Trophoblast cell (in vitro differentiated cells and primary cell): ENCODE results near the gene FAM149B1.

Experiments used
- DNase-seq, 2 donors: peaks; one replicate each; pipeline ENCODE4 v3.0.0-alpha.2; 2016
- H2AFZ ChIP-seq: 2 replicates; pipeline ENCODE4 v1.6.1; 2013; ENCODE audit warnings: low read length, moderate library complexity, mild to moderate bottlenecking; ENCODE audit not compliant: insufficient read depth, poor library complexity
- H2AK5ac ChIP-seq: 2 replicates; pipeline ENCODE4 v1.6.1; 2013; ENCODE audit warnings: mild to moderate bottlenecking, low read length
- H2BK120ac ChIP-seq: 2 replicates; pipeline ENCODE4 v1.6.1; 2013; ENCODE audit warnings: low read length, mild to moderate bottlenecking, moderate library complexity; ENCODE audit not compliant: insufficient read depth, poor library complexity
- H2BK12ac ChIP-seq: 2 replicates; pipeline ENCODE4 v1.6.1; 2013; ENCODE audit warnings: mild to moderate bottlenecking, low read length, moderate library complexity
- H2BK5ac ChIP-seq: 2 replicates; pipeline ENCODE4 v1.6.1; 2013; ENCODE audit warnings: low read length, low read depth, moderate library complexity, mild to moderate bottlenecking; ENCODE audit not compliant: poor library complexity
- H3K14ac ChIP-seq: 2 replicates; pipeline ENCODE4 v1.6.1; 2013; ENCODE audit warnings: mild to moderate bottlenecking, low read length
- H3K18ac ChIP-seq: 2 replicates; pipeline ENCODE4 v1.6.1; 2013; ENCODE audit warnings: mild to moderate bottlenecking, low read length
- H3K23ac ChIP-seq: 2 replicates; pipeline ENCODE4 v1.6.1; 2013; ENCODE audit warnings: low read length
- H3K27ac ChIP-seq: 2 replicates; pipeline ENCODE4 v1.5.1; 2013; ENCODE audit warnings: low read depth, mild to moderate bottlenecking, inconsistent platforms, low read length, moderate library complexity
- H3K27me3 ChIP-seq: 2 replicates; pipeline ENCODE4 v1.6.1; 2013; ENCODE audit warnings: inconsistent platforms, mild to moderate bottlenecking, low read length, moderate library complexity; ENCODE audit not compliant: insufficient read depth
- H3K36me3 ChIP-seq, 2 experiments: 1 replicate in 1 of 2; 2 replicates in 1 of 2; pipeline ENCODE4 v1.6.1; 2013; ENCODE audit warnings: low read length in 2 of 2, mild to moderate bottlenecking in 2 of 2, moderate library complexity in 1 of 2; ENCODE audit not compliant: insufficient read depth in 2 of 2, control insufficient read depth in 1 of 2
- H3K4ac ChIP-seq: 2 replicates; pipeline ENCODE4 v1.6.1; 2013; ENCODE audit warnings: low read depth, mild to moderate bottlenecking, low read length, moderate library complexity
- H3K4me1 ChIP-seq, 2 experiments: 1 replicate in 1 of 2; 2 replicates in 1 of 2; pipeline ENCODE4 v1.6.1; 2013; ENCODE audit warnings: low read length in 2 of 2, mild to moderate bottlenecking in 2 of 2, moderate library complexity in 1 of 2; ENCODE audit not compliant: insufficient read depth in 2 of 2, control insufficient read depth in 1 of 2
- H3K4me2 ChIP-seq: 2 replicates; pipeline ENCODE4 v1.6.1; 2013; ENCODE audit warnings: inconsistent platforms, mild to moderate bottlenecking, low read length, moderate library complexity
- H3K4me3 ChIP-seq: 2 replicates; pipeline ENCODE4 v1.5.1; 2013; ENCODE audit warnings: mild to moderate bottlenecking, low read depth, low read length, inconsistent platforms
- H3K79me1 ChIP-seq: one replicate; pipeline ENCODE4 v1.6.1; 2013; ENCODE audit warnings: low read length
- H3K79me2 ChIP-seq: 2 replicates; pipeline ENCODE4 v1.6.1; 2013; ENCODE audit warnings: low read length, mild to moderate bottlenecking; ENCODE audit not compliant: control insufficient read depth, insufficient read depth, poor library complexity
- H3K9ac ChIP-seq: 2 replicates; pipeline ENCODE4 v1.6.1; 2013; ENCODE audit warnings: mild to moderate bottlenecking, low read length
- H3K9me3 ChIP-seq: 2 replicates; pipeline ENCODE4 v1.6.1; 2013; ENCODE audit warnings: low read depth, mild to moderate bottlenecking, control low read depth, inconsistent platforms, low read length; ENCODE audit not compliant: insufficient read depth
- H4K12ac ChIP-seq: 2 replicates; pipeline ENCODE4 v1.6.1; 2013; ENCODE audit warnings: low read depth, mild to moderate bottlenecking, low read length, moderate library complexity
- H4K8ac ChIP-seq: 2 replicates; pipeline ENCODE4 v1.6.1; 2013; ENCODE audit warnings: low read depth, mild to moderate bottlenecking, low read length, moderate library complexity
- H4K91ac ChIP-seq: one replicate; pipeline ENCODE4 v1.6.1; 2013; ENCODE audit warnings: low read depth, mild to moderate bottlenecking, low read length, moderate library complexity
- WGBS: extraction: QIAGEN DNeasy Blood & Tissue Kit; methylation state at CpG from one replicate; pipeline ENCODE4 v1.1.7; 2013; ENCODE audit warnings: missing lambda C conversion rate; ENCODE audit not compliant: insufficient read length, insufficient coverage; ENCODE audit errors: extremely low coverage; 5-methylcytosine and 5-hydroxymethylcytosine counted together

Gene FAM149B1

DNA sequence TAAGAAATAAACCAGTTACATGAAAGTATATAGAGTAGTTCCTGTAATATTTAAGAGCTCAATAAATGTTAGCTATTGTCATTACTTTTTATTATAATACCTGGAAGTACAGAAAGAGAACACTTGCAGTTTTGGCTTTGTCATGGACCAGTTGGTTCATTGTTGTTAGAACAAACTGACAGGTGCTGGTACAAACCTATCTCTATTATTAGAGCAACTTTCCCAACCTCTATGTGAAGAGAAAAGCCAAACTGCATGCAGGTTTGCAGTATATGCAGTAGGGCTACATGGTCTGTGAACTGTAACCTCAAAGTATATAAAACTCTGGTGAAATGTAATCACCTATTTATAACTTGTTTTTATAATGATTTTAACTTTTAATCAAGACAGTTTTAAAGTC lies 58.7 kb downstream of the FAM149B1 start:
- Histone ChIP-seq H3K27me3 (no peaks in the 10 kb centered on the region), H2BK5ac (no peak overlapping the region), H3K9me3 (no peaks in the 10 kb centered on the region), H4K8ac (no peak overlapping the region), H3K27ac (no peak overlapping the region), H4K91ac (no peak overlapping the region), H3K23ac (no peak overlapping the region), H4K12ac (no peak overlapping the region), H3K4ac (no peak overlapping the region), H2BK120ac (no peak overlapping the region), H3K4me1 (no peaks in the 10 kb centered on the region), H3K14ac (no peak overlapping the region), H3K79me2 (no peaks in the 10 kb centered on the region), H3K36me3 (peaks cover 1 to 6% of the 10 kb centered on the region in 2 experiments), H3K18ac (no peak overlapping the region), H3K4me2 (no peak overlapping the region), H2AK5ac (no peak overlapping the region), H3K79me1 (no peaks in the 10 kb centered on the region), H2BK12ac (no peak overlapping the region), H3K9ac (no peak overlapping the region), H3K4me3 (no peak overlapping the region), H2AFZ (no peak overlapping the region)
- no peak for DNase-seq

DNA sequence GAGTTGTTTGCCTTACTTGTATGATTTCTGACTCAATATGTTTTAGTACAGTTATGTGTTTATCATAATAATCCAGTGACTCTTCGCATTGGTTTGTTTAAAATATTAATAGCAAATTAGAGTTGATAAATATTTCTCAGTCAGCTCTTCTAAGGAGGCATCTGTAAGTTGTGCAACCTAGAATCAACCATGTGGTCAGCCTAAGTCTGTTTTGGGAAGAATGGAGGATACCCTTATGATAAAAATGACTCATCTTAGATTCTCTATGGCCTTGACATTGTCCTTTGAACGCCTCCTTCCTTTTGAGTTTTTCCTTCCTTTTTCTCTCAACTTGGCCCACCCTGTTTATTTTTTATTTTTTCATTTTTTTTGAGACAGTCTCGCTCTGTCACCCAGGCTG lies 60.3 kb downstream of the FAM149B1 start:
- H4K8ac ChIP-seq = no peak overlapping the region
- WGBS = no CpG with 5 or more reads among the region's 3 CpGs
- no peaks in the 10 kb centered on the region for H3K9me3 ChIP-seq
- H3K18ac ChIP-seq = no peak overlapping the region
- no peaks in the 10 kb centered on the region for H3K79me2 ChIP-seq
- H2AFZ ChIP-seq = no peak overlapping the region
- no peak overlapping the region for H3K4me2 ChIP-seq
- H3K4me1 ChIP-seq = no peaks in the 10 kb centered on the region
- H2BK120ac ChIP-seq = no peak overlapping the region
- no peak overlapping the region for H3K9ac ChIP-seq
- no peak overlapping the region for H3K27ac ChIP-seq
- H3K4me3 ChIP-seq = no peak overlapping the region
- no peak overlapping the region for H3K23ac ChIP-seq
- H3K4ac ChIP-seq = no peak overlapping the region
- H3K14ac ChIP-seq = no peak overlapping the region
- peaks cover 7 to 9% of the 10 kb centered on the region in 2 experiments for H3K36me3 ChIP-seq
- no peak overlapping the region for H4K91ac ChIP-seq
- no peaks in the 10 kb centered on the region for H3K27me3 ChIP-seq
- H3K79me1 ChIP-seq = no peaks in the 10 kb centered on the region
- no peak for DNase-seq
- H2BK12ac ChIP-seq = no peak overlapping the region
- no peak overlapping the region for H2BK5ac ChIP-seq
- no peak overlapping the region for H4K12ac ChIP-seq
- no peak overlapping the region for H2AK5ac ChIP-seq

GRCh38 chr10:73229567-73229966 lies 61.6 kb downstream of the FAM149B1 start:
- Histone ChIP-seq H3K4ac (no peak overlapping the region), H3K9me3 (no peaks in the 10 kb centered on the region), H3K23ac (no peak overlapping the region), H3K4me1 (no peaks in the 10 kb centered on the region), H2AFZ (no peak overlapping the region), H2BK5ac (no peak overlapping the region), H2AK5ac (no peak overlapping the region), H3K4me2 (no peak overlapping the region), H2BK12ac (no peak overlapping the region), H3K27me3 (no peaks in the 10 kb centered on the region), H3K27ac (no peak overlapping the region), H3K79me1 (no peaks in the 10 kb centered on the region), H3K9ac (no peak overlapping the region), H3K14ac (no peak overlapping the region), H4K91ac (no peak overlapping the region), H2BK120ac (no peak overlapping the region), H3K79me2 (no peaks in the 10 kb centered on the region), H3K36me3 (peaks cover 10 to 11% of the 10 kb centered on the region in 2 experiments), H4K8ac (no peak overlapping the region), H3K4me3 (no peak overlapping the region), H3K18ac (no peak overlapping the region), H4K12ac (no peak overlapping the region)
- no peak for DNase-seq
- no CpG with 5 or more reads among the region's 6 CpGs for WGBS

- H3K18ac ChIP-seq = no peak overlapping the region
- no peaks in the 10 kb centered on the region for H3K4me1 ChIP-seq
- peak in 1 of 2 donors; percentile 30 for DNase-seq
- H3K79me2 ChIP-seq = no peaks in the 10 kb centered on the region
- H3K79me1 ChIP-seq = no peaks in the 10 kb centered on the region
- H3K27ac ChIP-seq = no peak overlapping the region
- H2BK5ac ChIP-seq = no peak overlapping the region
- no peak overlapping the region for H3K4me3 ChIP-seq
- WGBS = no CpG with 5 or more reads among the region's 8 CpGs
- no peak overlapping the region for H4K91ac ChIP-seq
- no peak overlapping the region for H3K4ac ChIP-seq
- peaks cover 18 to 29% of the 10 kb centered on the region in 2 experiments for H3K36me3 ChIP-seq
- H3K14ac ChIP-seq = no peak overlapping the region
- no peak overlapping the region for H3K9ac ChIP-seq
- H3K4me2 ChIP-seq = no peak overlapping the region
- no peak overlapping the region for H2AFZ ChIP-seq
- H4K12ac ChIP-seq = no peak overlapping the region
- no peak overlapping the region for H4K8ac ChIP-seq
- no peak overlapping the region for H2AK5ac ChIP-seq
- H3K23ac ChIP-seq = no peak overlapping the region
- no peak overlapping the region for H2BK120ac ChIP-seq
- no peaks in the 10 kb centered on the region for H3K9me3 ChIP-seq
- no peak overlapping the region for H2BK12ac ChIP-seq
- H3K27me3 ChIP-seq = no peaks in the 10 kb centered on the region
Measured at GRCh38 chr10:73232887-73233286, 65.0 kb downstream of the FAM149B1 start.
